NCI-H510A (cell line): ENCODE results near the gene CAVIN2.

Experiments
- DNase-seq: peaks from one replicate; lab custom pipeline; 2025; lab: John Stamatoyannopoulos, UW

Gene CAVIN2

GRCh38 chr2:191864628-191865374 lies 17.9 kb upstream of the CAVIN2 start:
- DNase-seq, result no peak

- no peak for DNase-seq
Measured at GRCh38 chr2:191863988-191864387, 17.1 kb upstream of the CAVIN2 start.

- no peak for DNase-seq
Measured at GRCh38 chr2:191862156-191862775, 15.4 kb upstream of the CAVIN2 start.

- DNase-seq, result no peak
Measured at GRCh38 chr2:191860760-191861466, 14.0 kb upstream of the CAVIN2 start.

GRCh38 chr2:191859681-191860080 lies 12.8 kb upstream of the CAVIN2 start:
- DNase-seq, result no peak

GRCh38 chr2:191857886-191858285 lies 11.0 kb upstream of the CAVIN2 start:
- DNase-seq, result no peak

- no peak for DNase-seq
Measured at GRCh38 chr2:191857259-191857805, 10.4 kb upstream of the CAVIN2 start.

GRCh38 chr2:191856111-191856876 lies 9.4 kb upstream of the CAVIN2 start:
- no peak for DNase-seq

- DNase-seq, result no peak
Measured at GRCh38 chr2:191855382-191855781, 8.5 kb upstream of the CAVIN2 start.

- no peak for DNase-seq
Measured at GRCh38 chr2:191854382-191855372, 7.8 kb upstream of the CAVIN2 start.

- DNase-seq, result no peak
Measured at GRCh38 chr2:191853843-191854242, 7.0 kb upstream of the CAVIN2 start.

- DNase-seq, result no peak
Measured at GRCh38 chr2:191851158-191851557, 4.3 kb upstream of the CAVIN2 start.

- DNase-seq, result no peak
Measured at GRCh38 chr2:191848771-191849767, 2.2 kb upstream of the CAVIN2 start.

GRCh38 chr2:191847764-191848163 lies 876 bp upstream of the CAVIN2 start:
- no peak for DNase-seq

GRCh38 chr2:191845876-191846514 lies 893 bp downstream of the CAVIN2 start:
- DNase-seq, result no peak

GRCh38 chr2:191845248-191845715 lies 1.6 kb downstream of the CAVIN2 start:
- no peak for DNase-seq

GRCh38 chr2:191844706-191845105 lies 2.2 kb downstream of the CAVIN2 start:
- no peak for DNase-seq

GRCh38 chr2:191840921-191841320 lies 6.0 kb downstream of the CAVIN2 start:
- DNase-seq, result no peak
